Measurements from ENCODE around the gene SLC36A1. TPM values are rescaled to one million over a fixed set of nuclear protein-coding genes. Genes with fewer than 3 reads are reported as not detected.

The SLC36A1 gene
- total RNA-seq, 1 experiment from 2014 or later, result 7.4 TPM

- no peak for TF ChIP-seq REST (IDR thresholded peaks at IDR 0.05; ENCODE audit: low read depth)
These were observed 48.7 kb downstream of the SLC36A1 start (continued) for GRCh38 chr5:151496041-151496484.

- ATAC-seq (no peak), DNase-seq (ENCODE audit: low read depth, low spot score) (no peak)
- CTCF ChIA-PET, result no interaction called here
- no peak overlapping the region for H3K4me3 ChIP-seq (replicated peaks in 1 of 2; ENCODE audit: low read depth in 1 of 2, low read length in 2 of 2)
- TF ChIP-seq RAD21 (IDR thresholded peaks at IDR 0.05; ENCODE audit: low read depth) (no peak), CTCF (IDR thresholded peaks at IDR 0.05 in 2 of 3, conservative IDR thresholded peaks at IDR 0.05 in 1 of 3; ENCODE audit: borderline replicate concordance in 1 of 3, insufficient read depth in 1 of 3, low read depth in 2 of 3, low read length in 2 of 3) (no peak), SIN3A (IDR thresholded peaks at IDR 0.05; ENCODE audit: low read depth) (no peak), CBX3 (IDR thresholded peaks at IDR 0.05; ENCODE audit: low read depth) (no peak), SRF (IDR thresholded peaks at IDR 0.05; ENCODE audit: low read depth) (no peak), EZH2 (IDR thresholded peaks at IDR 0.05) (no peak), FOSL1 (IDR thresholded peaks at IDR 0.05; ENCODE audit: low read depth) (no peak), EZH2phosphoT487 (IDR thresholded peaks at IDR 0.05; ENCODE audit: borderline replicate concordance) (no peak), ZBTB33 (IDR thresholded peaks at IDR 0.05; ENCODE audit: extremely low read depth, insufficient replicate concordance, low read length) (no peak), CEBPB (IDR thresholded peaks at IDR 0.05; ENCODE audit: low read depth) (no peak), YY1 (IDR thresholded peaks at IDR 0.05; ENCODE audit: extremely low read depth, insufficient replicate concordance, low read depth, low read length) (no peak), ZFX (IDR thresholded peaks at IDR 0.05) (no peak), JUND (IDR thresholded peaks at IDR 0.05) (no peak), EGR1 (IDR thresholded peaks at IDR 0.05; ENCODE audit: low read depth) (no peak), MAX (IDR thresholded peaks at IDR 0.05) (no peak), TCF7L2 (IDR thresholded peaks at IDR 0.05; ENCODE audit: borderline replicate concordance, extremely low read depth, insufficient read depth, insufficient read length) (no peak)
- no peaks in the 10 kb centered on the region for H3K9me2 ChIP-seq (ENCODE audit: insufficient read depth)
- peaks cover 2 to 8% of the 10 kb centered on the region in 2 experiments; a peak in 3 of 4 replicates for H3K4me1 ChIP-seq (ENCODE audit: control insufficient read depth in 1 of 2, insufficient read depth in 2 of 2, low read length in 2 of 2)
- H3K79me2 ChIP-seq (ENCODE audit: insufficient read depth, low read length), result no peaks in the 10 kb centered on the region
- no peak overlapping the region for H3K9ac ChIP-seq (ENCODE audit: low read length)
- no peaks in the 10 kb centered on the region for H4K20me1 ChIP-seq (ENCODE audit: insufficient read depth)
- no peak overlapping the region for H3K27ac ChIP-seq (ENCODE audit: low read depth, low read length)
- intact Hi-C loops (cut with micrococcal nuclease), result loop anchor here (10.0 kb wide), 1 partner anchor 183 kb away; no protein-coding TSS in a partner anchor
- no TSS peak for BruUV-seq (replicated peaks)
- POLR2A ChIA-PET, result no interaction called here
- no peaks in the 10 kb centered on the region for H3K9me3 ChIP-seq (ENCODE audit: control insufficient read depth in 1 of 2, insufficient read depth in 1 of 2, low read depth in 1 of 2, low read length in 2 of 2)
- no peaks in the 10 kb centered on the region for H3K27me3 ChIP-seq (ENCODE audit: insufficient read depth, low read length)
- no peak overlapping the region for H2AFZ ChIP-seq (ENCODE audit: low read depth, low read length, poor library complexity, severe bottlenecking)
- H3K36me3 ChIP-seq (ENCODE audit: control insufficient read depth in 1 of 2, insufficient read depth in 2 of 2, low read length in 2 of 2), result no peaks in the 10 kb centered on the region
- RAD21 ChIA-PET (ENCODE audit: low non-redundant PET in 1 of 2, low total read pairs in 2 of 2, uncharacterized antibody in 2 of 2, unreplicated experiment in 2 of 2), result no interaction called here
- no peak overlapping the region for H3K4me2 ChIP-seq (ENCODE audit: low read length)
These were observed 50.1 kb downstream of the SLC36A1 start for GRCh38 chr5:151497391-151498002.

Measured in HCT116 (cell line).